HG03439 (cell line): Measurements from ENCODE around the gene TRPC3.

Source experiments
- ATAC-seq: cut with Tn5 transposase; IDR thresholded peaks from one replicate; pipeline ENCODE4 v1.9.1; 2021; ENCODE audit warnings: mild to moderate bottlenecking, moderate library complexity; ENCODE audit not compliant: unreplicated experiment

Gene TRPC3

DNA sequence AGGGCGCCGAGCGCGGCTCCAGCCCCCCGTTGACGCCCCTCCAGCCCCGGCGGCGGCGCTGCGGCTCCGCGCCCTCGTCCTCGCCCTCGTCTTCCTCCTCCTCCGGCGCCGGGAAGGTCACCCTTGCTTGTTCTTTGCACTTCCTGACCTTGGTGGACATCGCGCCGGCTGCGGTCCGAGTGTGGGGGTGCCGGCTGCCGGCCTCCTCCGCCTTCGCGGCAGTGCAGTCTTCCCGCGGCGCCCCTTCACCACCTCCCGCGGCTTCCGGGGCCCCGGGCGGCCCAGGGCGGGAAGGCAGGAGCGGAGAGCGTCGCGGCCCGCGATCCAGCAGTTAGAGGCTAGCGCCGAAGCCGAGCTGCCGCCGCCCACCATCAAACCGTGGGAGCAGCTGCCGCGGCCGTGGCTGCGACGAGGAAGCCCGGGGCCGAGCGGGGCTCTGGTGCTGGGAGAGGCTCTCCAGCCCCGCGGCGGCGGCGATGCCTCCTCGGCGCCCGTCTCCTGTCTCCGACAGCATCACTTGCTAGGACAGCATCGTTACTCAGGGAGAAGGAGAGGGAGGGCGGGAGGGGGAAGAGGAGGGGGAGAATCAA, at the start of gene TRPC3:
TSS of gene TRPC3 (minus strand) at position 540 of the 590 bp plus-strand sequence. CDS start at position 160, 380 bp downstream.
- ATAC-seq = peak; percentile 25

DNA sequence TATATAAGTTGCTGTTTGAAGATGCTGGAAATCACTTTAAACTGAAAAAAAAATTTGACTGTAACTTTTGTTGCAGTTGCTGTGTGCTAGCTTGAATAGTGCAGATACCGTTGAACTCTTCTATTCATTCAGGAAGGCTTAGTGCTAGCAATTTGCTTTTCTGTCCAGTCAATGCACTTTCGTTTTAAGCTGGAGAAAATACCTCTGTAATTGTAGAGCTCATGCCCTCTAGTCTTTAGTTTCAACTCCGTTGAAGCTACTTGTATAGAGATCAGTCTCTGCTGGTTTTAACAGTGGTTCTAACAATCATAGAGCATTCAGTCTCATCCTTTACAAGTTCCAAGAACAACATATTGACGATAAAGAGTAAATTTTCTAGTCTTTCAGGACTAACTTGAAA, 49.0 kb upstream of the TRPC3 start:
- ATAC-seq = no peak

DNA sequence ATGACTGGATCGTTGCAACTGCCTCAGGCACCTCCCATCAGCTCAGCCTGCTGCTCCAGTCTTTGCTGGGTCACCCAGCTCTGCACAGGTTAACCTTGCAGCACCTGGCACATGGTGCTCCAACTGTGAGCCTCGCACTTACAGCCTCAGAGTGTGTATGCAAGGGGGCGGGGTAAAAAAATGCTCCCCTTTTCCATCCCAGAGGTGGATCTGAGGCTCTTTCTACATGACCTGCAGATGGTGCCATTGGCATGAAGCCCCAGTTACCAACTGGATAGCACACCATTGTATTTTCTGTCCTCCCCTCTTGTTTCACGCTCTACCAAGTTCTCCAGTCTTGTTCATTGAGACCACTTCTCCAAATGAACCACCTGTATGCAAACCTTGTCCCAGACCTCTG, 46.2 kb upstream of the TRPC3 start:
- no peak for ATAC-seq

DNA sequence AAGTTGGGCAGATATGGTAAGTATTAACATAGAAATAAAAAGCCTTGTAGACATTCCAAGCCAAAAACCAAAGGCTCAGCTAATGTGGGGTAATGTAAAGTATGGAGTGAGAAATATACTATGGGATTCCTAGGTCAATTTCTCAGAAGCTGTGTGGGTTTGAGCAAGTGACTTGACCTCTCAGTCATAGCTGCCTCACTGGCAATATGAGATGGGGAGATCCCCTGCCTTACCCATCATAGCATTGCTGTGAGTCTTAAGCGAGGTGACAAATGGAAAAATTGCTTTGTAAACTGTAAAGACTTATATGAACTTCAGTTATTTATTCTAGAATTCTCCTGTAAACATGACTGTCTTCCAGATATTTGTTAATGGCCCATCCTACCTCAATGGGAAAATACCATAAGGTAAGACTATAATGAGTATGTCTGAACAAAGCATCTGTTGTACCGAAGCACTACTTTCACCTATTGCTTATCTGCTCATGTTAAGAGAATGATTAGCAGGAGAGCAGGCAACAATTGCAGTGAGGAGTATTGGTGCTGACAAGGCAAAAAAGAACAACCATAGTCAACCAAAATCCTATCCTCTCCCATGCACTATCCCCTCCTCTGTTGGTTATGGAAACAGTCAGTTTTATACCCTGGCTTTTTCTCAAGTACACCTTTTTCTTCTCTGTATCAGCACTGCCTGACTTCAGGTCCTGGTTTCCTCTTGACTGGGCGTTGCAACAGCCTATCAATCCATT, 44.1 kb upstream of the TRPC3 start:
- ATAC-seq = no peak

DNA sequence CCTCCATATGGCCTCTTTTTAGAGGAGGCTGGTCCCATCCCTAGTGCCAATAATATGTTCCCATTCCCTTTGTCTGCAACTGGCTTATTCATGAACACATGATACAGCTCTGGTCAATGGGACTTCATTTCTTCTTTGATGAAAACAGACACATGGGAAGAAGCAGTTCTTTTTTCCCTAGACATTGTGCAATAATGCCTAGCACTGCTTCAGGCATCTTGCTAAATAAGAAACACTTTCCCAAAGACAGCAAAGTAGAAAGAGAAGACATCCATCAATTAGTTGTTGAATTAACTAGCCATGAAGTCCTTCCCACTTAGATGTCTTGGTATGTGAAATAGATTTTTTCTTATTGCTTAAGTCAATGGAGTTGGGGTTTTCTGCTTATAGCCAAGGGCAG, 40.1 kb upstream of the TRPC3 start:
- ATAC-seq = no peak

DNA sequence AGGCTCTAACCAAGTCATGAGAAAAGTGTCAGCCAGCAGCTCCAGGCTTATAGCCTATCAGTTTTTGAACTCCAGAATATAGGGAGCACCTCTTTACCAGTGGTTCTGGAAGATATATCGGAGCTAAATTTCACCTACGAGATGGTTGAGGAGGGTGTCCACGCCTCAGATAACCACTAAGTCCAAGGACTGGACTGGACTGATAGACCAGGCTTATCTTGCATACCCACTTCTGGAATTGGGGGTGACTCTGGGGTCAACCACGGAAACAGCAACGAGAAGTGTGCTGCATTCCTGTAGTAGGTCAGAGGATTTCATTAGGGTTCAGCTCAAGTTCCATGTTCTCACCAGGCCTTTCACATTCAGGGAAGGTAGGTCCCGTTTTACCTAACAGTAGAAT, 38.6 kb upstream of the TRPC3 start:
- ATAC-seq = no peak

DNA sequence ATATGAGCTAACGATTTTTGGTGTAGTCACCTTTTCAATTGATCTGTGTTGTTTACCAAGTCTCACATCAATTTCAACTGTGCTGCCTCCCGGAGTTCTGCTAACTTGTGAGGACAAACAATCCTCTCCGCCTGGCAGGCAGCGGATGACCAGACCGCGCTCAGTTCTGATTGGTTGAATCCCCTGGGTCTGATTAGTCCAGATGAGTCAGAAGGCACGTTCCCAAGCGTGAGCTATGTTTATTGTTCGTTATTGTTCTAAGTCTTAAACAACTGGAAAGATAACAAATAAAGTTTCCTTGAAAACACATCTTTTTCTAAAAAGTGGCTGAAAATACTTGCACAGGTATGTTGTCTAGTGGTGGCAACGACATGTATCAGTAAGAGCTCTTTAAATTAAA, 37.9 kb upstream of the TRPC3 start:
- no peak for ATAC-seq

DNA sequence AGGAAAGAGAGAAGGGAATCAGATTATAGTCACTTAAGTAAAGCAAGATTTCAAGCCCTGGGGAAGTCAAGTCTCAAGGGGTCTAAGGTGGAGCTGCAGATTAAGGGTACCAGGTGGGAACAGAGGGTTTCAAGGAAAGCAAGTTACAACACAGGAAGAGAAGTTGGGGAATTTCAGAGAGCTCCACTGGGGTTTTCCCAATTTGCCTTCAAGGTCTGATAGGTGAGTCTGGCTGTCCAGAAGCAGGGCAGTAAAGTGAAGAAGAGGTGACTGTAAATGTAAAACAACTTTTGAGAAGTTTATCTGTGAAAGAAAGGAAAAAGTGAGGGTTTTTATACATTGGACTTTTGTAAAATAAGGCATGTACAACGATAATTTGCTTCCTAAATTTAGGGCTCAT, 37.1 kb upstream of the TRPC3 start:
- no peak for ATAC-seq

DNA sequence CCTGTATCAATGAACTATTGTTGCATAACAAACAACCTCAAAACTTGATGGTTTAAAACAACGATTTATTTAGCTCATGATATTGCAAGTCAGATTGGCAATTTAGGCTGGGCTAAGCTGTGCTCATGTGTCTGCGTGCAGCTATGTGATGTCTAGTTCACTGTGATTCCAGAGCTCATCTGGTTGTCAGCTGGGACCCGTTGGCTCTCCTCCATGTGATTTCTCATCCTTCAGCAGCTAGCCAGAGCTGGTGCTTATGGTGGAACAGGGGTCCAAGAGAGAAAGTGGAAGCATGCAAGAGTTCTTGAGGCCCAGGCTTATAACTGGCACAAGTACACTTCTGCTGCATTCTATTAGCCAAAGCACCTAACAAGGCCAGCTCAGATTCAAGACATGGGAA, 28.8 kb upstream of the TRPC3 start:
- no peak for ATAC-seq

DNA sequence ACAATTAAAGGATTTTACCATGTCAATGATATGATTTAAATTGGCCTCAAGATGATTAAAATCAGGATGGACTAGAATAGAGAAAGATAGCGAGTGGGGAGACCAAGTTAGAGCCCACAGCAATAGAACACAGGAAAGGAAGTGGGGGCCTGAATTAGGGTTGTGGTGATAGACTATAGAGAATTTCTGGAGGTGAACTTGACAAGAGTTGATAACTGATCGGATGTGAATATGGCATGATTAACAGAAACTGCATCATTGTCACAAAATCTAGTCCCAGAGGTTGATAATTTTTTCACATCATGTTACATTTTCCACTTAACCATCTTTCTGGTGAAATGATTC, 26.3 kb upstream of the TRPC3 start:
- ATAC-seq = peak; percentile 39

DNA sequence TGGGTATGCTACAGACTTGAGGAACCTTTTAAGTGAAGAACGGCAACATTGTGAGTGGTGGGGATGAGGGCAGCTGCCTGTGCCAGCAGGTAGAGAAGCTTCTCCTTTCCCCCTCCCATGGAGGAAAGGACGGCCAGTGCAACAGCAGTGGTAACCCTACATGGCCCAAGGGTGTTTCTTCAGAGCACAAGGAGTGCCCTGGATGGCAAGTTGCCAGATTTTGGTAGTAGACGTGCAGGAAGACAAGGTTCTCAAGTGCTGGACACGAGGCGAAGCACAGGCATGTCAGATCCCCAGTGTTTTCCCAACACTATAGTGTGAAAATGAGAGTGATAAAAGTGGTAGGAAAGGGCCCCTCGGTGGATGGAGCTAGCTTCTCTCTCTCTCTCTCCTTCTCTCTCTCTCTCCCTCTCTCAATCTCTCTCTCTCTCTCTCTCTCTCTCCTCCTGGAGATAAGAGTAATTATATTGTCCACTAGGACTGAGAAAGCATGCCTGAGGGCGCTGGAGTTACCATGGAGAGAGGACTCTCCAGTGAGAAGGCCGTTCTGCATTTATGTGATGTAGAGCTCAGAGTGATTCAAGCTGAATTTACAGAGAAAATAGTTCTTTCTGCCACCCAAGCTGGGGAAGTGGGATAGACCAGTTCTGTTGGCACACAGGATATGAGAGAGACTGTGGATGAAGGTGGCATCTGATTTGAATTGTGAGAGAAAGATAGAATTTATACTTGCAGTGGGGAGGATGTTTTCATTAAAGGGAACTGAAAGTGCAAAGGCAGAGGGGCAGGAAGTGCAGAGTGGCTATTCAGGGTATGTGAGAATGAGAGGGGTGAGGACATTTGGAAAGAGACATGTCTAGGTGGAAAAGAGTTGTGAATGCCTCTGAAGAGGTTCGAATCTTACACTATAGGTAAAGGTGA, 25.7 kb upstream of the TRPC3 start:
- peak; percentile 87 for ATAC-seq

DNA sequence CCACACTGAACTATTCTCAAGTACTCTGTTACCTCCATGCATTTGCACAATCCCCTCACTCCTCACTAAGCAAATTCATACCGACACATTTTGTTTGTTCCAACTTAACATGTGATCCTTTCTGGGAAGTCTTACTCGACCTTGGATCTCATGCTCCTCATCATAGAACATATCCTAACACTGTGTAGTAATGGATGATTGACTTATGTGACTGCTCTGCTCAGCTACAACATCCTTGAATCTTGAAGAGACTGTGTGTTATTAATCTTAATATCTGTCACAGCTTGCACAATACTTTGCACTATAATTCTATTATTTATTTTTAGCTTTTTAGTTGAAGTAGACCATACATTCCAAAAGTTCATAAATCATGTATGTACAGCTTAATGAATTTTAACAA, 23.9 kb upstream of the TRPC3 start:
- ATAC-seq = no peak

DNA sequence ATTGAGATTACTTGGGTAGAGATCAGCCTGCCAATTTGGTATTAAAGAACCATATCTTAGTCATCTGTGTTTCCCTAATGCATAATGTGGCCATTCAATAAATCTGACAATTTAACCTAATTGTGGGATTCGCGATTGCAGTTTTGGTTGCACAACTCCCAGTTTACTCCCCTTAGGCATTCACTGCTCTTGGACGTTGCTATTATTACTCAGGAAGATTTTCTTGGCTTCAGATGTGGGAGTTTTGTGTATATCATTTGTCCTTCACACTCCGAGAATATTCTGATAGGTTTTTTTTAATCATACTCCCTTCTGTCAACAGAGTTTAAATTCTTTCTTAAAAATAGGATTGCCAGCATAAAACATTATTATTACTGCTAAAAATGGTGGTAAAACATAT, 22.0 kb upstream of the TRPC3 start:
- ATAC-seq = no peak

DNA sequence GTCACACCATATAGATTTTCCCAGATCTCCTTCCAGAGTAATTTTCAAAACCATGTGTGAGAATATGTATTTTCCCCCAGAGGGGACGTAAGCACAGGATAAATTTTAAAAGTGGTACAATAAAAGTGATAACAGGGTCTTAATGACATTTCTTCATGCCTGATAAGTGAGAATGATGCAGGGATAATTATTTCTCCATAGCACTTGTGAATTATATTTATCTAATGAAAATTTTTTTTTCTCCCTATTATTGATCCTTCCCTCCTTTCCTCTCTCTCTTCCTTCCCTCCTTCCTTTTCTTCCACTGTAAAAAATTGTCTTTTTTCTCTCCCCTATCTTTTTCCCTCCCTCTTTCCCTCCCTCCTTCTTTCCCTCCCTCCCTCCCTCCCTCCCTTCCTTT, 17.0 kb upstream of the TRPC3 start:
- ATAC-seq = no peak

DNA sequence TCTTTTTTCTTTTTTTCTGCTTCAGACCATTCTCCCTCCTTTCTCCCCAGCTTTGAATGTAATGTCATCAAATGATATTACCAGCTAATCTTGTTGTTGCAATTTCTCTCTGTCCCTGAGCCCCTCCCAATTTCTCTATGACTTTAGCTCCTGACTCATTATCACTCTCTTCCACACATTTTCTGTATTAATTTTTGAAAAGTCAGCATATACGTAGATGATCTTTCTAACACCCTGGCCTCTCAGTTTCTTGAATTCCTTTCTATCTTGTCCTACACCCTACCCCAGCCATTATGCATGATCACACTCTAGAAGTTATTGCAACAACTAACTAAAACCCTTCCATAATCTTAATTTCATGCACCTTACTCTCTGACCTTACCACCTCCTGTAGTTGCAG, 13.1 kb upstream of the TRPC3 start:
- no peak for ATAC-seq

DNA sequence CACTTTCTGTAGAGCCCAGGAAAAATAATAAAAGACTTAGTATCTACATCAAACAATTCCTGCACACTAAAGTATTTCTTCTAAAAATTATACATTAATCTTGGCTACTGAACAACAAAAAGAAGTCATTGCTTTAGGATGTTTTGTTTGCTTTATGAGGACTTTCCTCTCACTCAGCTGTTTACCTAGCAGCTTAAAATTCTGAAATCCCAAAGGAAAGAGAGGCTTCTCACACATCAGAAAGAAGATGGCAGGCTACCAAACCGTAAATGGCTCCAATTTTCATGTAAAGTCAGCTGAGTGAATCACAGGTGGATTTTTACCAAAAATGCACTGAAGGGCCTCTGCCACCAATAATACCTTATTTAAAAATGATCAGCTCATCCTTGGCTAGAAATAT, 9.0 kb upstream of the TRPC3 start:
- no peak for ATAC-seq

DNA sequence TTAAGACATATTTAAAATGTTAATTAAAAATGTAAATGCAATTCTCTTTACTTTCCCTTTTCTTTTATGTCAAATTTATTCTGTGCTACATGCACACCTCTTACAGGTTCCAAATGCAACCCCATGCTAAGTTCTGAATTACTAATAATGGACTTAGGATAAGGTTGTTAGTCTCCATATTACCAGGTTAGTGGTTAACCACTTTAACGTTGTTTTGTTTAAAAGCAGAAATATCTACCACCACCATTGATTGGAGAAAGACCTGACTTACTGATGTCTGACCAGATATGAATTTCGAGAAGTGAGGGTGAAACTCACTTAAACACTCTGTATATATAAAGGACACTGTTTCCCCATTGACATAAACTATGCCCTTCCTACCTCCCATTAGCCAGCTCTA, 6.9 kb upstream of the TRPC3 start:
- no peak for ATAC-seq

DNA sequence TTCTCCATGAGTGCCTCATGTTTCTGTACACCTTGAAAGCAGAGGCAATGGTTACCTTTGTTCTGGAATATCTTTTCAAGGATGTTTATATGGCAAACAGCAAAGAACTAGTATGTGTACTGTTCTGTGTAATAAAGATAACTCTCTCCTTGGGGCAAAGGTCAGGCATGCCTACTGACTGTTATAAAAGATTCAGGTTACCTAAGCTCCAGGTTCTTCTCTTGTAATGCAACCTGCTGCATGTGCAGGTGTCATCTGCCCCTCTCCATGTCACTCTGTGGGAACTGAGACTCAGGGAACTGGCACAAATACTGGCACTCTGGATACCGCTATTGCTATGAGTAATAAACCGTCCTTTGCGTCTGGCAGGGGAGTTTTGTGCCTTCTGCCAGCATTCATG, 5.4 kb upstream of the TRPC3 start:
- ATAC-seq = no peak

DNA sequence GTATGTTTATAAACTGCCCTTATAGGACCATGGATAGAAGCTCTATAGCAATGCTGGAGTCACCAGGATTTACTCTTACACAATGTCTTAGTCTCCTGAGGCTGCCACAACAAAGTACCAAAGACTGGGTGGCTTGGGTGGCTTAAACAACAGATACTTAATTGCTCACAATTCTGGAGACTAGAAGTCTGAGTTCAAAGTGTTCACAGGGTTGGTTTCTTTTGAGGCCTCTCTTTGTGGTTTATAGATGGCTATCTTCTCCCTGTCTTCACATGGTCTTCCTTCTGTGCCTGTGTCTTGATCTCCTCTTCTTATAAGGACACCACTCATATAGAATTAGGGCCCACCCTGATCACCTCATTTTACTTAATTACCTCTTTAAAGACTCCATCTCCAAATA, 2.0 kb upstream of the TRPC3 start:
- no peak for ATAC-seq

DNA sequence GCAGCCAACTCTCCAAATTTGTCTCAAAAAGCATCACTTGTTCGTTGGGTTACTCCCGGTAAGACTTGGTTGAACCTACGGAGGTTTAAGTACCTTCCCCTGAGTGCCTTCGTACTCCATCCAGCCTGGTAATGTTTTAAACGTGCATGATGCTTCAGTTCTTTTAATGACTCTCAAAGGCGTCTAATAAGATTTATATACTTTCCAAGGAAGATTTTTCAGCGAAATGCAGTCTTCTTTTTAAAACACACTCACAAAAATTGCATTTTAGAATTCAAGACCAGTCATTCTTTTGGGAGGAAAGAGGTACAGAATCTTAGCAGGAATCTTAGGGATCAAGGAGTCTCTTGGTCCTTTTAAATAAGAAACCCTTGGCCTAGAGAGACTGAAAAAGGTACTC, 430 bp upstream of the TRPC3 start:
- no peak for ATAC-seq

DNA sequence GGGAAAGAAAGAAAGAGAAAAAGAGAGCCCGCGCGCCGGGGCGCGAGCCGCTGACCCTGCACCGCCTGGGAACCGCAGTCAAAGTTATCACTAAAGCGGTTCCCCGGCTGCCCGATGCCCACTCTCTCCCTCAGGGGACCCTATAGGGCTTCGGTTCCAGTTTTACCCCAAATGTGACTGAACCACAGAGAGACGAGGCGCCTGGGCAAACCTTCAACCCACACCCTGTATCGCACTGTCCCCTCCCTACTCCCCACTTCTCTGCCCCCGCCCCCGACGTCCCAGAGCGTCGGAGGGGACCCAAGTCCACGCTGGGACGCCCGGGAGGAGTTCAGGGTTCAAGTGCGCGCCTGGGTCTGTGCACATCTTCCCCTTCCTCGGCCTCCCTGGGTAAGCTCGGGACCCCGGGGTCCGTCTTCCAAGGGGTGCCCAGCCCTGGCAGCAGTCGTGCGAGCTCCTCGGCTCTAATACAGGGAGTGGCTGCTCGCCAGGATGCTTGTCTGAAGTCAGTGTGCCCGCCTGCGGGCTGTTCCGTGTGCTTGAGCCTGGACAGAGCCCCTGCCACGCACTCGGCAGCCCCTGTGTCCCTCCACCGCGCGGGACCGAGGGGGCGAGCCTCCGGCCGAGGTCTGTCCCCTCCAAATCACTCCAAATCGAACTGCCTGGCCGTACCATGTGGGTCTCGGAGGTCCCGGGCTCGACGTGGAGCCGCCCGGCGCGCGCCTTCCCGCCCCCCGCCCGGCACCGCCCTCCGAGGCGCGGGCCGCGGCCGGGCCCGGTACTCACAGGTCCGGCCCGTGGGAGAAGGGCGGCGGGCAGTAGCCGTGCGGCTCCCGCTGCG, 960 bp downstream of the TRPC3 start:
- peak; percentile 29 for ATAC-seq
